G401.6 (cell line): ENCODE measurements around the gene KRTAP6-3.

Source experiments
- FAIRE-seq: peaks from 2 replicates; lab custom pipeline; 2012; peaks lifted over from hg19 to GRCh38; lab: Jason Lieb, UNC

KRTAP6-3 gene

GRCh38 chr21:30625449-30626165 lies 33.4 kb downstream of the KRTAP6-3 start:
- FAIRE-seq = no peak

GRCh38 chr21:30628109-30628508 lies 35.9 kb downstream of the KRTAP6-3 start:
- FAIRE-seq = no peak

GRCh38 chr21:30629200-30629599 lies 37.0 kb downstream of the KRTAP6-3 start:
- no peak for FAIRE-seq

GRCh38 chr21:30634906-30635305 lies 42.7 kb downstream of the KRTAP6-3 start, which contains the start of gene KRTAP20-2:
KRTAP20-2 (plus strand) TSS chr21:30635206; CDS start chr21:30635264, 58 bp downstream.
- FAIRE-seq = no peak

- no peak for FAIRE-seq
Observed at GRCh38 chr21:30638686-30639085, 46.4 kb downstream of the KRTAP6-3 start.

GRCh38 chr21:30642564-30642963 lies 50.3 kb downstream of the KRTAP6-3 start, which contains the start of gene KRTAP20-3:
KRTAP20-3 (plus strand) TSS chr21:30642864.
- FAIRE-seq = no peak
